Measurements from ENCODE around the gene RPTOR.
"Not testable (repeated sequence)": the region's sequence is repeated elsewhere in the genome, so short reads cannot be mapped to it uniquely, and the experiment has no call there.

RPTOR gene

GRCh38 chr17:80696964-80697363 lies 152.3 kb downstream of the RPTOR start:
- TF ChIP-seq CTCF (IDR thresholded peaks at IDR 0.05; ENCODE audit: low read depth, low read length) = no peak
- Histone ChIP-seq H3K4me3 (ENCODE audit: low read depth, low read length) (no peak overlapping the region), H3K9me3 (no peaks in the 10 kb centered on the region), H3K36me3 (no peaks in the 10 kb centered on the region; the same call in 1 of the 2 replicates), H3K4me1 (peaks cover 27% of the 10 kb centered on the region), H3K27me3 (no peaks in the 10 kb centered on the region)
- DNase-seq = no peak

- H3K27me3 ChIP-seq = no peaks in the 10 kb centered on the region
- H3K4me1 ChIP-seq = peaks cover 33% of the 10 kb centered on the region
- no peaks in the 10 kb centered on the region; the same call in 1 of the 2 replicates for H3K36me3 ChIP-seq
- H3K4me3 ChIP-seq (ENCODE audit: low read depth, low read length) = no peak overlapping the region
- TF ChIP-seq CTCF (IDR thresholded peaks at IDR 0.05; ENCODE audit: low read depth, low read length) = no peak
- no peak for DNase-seq
- H3K9me3 ChIP-seq = no peaks in the 10 kb centered on the region
These were observed 153.7 kb downstream of the RPTOR start for GRCh38 chr17:80698297-80698696.

GRCh38 chr17:80699205-80699604 lies 154.6 kb downstream of the RPTOR start:
- not testable (repeated sequence) for H3K4me3 ChIP-seq (ENCODE audit: low read depth, low read length); H3K27me3 ChIP-seq; H3K9me3 ChIP-seq; DNase-seq; H3K36me3 ChIP-seq
- H3K4me1 ChIP-seq = peaks cover 31% of the 10 kb centered on the region

GRCh38 chr17:80701730-80702129 lies 157.1 kb downstream of the RPTOR start:
- Histone ChIP-seq H3K4me1 (peaks cover 29% of the 10 kb centered on the region), H3K4me3 (ENCODE audit: low read depth, low read length) (no peak overlapping the region), H3K9me3 (no peaks in the 10 kb centered on the region), H3K36me3 (no peaks in the 10 kb centered on the region), H3K27me3 (no peaks in the 10 kb centered on the region)
- DNase-seq = no peak
- no peak for TF ChIP-seq CTCF (IDR thresholded peaks at IDR 0.05; ENCODE audit: low read depth, low read length)

GRCh38 chr17:80702315-80703141 lies 157.9 kb downstream of the RPTOR start:
- Histone ChIP-seq H3K27me3 (no peaks in the 10 kb centered on the region), H3K36me3 (no peaks in the 10 kb centered on the region), H3K4me3 (ENCODE audit: low read depth, low read length) (no peak overlapping the region), H3K4me1 (peaks cover 28% of the 10 kb centered on the region), H3K9me3 (no peaks in the 10 kb centered on the region)
- no peak for TF ChIP-seq CTCF (IDR thresholded peaks at IDR 0.05; ENCODE audit: low read depth, low read length)
- DNase-seq = no peak

GRCh38 chr17:80703142-80703478 lies 158.5 kb downstream of the RPTOR start:
- no peak overlapping the region for H3K4me3 ChIP-seq (ENCODE audit: low read depth, low read length)
- H3K9me3 ChIP-seq = no peaks in the 10 kb centered on the region
- H3K36me3 ChIP-seq = peaks cover 2% of the 10 kb centered on the region; the same call in 1 of the 2 replicates
- peaks cover 28% of the 10 kb centered on the region for H3K4me1 ChIP-seq
- DNase-seq = no peak
- no peak for TF ChIP-seq CTCF (IDR thresholded peaks at IDR 0.05; ENCODE audit: low read depth, low read length)
- H3K27me3 ChIP-seq = no peaks in the 10 kb centered on the region

Data from BE2C (cell line).